Measurements from ENCODE around the gene KAZN. TPM values are rescaled to one million over a fixed set of nuclear protein-coding genes. Genes with fewer than 3 reads are reported as not detected.

The KAZN gene
- total and polyA plus RNA-seq, 2 of the 8 experiments (the other 6 are each of a cell fraction or from before 2014, with no cell fraction given) = 3.7 to 11.8 TPM

DNA sequence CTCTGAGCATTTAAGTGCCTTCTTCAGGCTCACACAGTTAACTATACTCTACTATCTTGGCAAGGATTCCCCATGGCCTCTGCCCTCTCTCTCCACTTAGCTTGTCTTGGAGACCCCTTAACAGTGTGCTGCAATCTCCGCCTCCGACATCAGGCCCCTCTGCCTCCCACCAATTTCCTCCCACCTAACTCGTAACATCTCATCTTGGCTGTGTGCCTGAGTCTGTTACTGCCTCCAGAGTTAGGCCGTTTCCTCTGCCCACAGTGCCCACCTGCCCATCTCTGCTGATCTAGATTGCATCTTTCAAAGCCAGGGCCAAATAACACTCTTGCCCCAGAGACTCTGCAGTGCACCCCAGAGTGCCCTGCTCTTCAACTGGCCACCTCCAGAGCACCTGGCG lies 310.8 kb downstream of the KAZN start:
- H3K9ac ChIP-seq (replicated peaks in 1 of 4; ENCODE audit: extremely low read depth in 1 of 4, low read depth in 3 of 4, low read length in 3 of 4) = no peak overlapping the region
- CTCF ChIA-PET (ENCODE audit: partially characterized antibody) = interaction anchor here (0.9 to 1.7 kb wide), 2 partner anchors 9 to 16 kb away, joined by 3 to 4 read pairs; no protein-coding TSS in a partner anchor
- H3K14ac ChIP-seq (ENCODE audit: insufficient read length) = no peak overlapping the region
- H3K23ac ChIP-seq (ENCODE audit: insufficient read length) = no peak overlapping the region
- no peaks in the 10 kb centered on the region for H3K9me3 ChIP-seq (ENCODE audit: insufficient read depth in 2 of 2, low read depth in 1 of 2, low read length in 1 of 2)
- H4K91ac ChIP-seq (replicated peaks; ENCODE audit: insufficient read length, low read length) = no peak overlapping the region
- H3K4ac ChIP-seq (replicated peaks; ENCODE audit: insufficient read length, low read depth, low read length) = peak overlapping the region; percentile 41
- no peak overlapping the region for H3K27ac ChIP-seq (ENCODE audit: low read depth, low read length)
- no peak overlapping the region for H3K56ac ChIP-seq (replicated peaks; ENCODE audit: insufficient read length, low read depth, low read length)
- no peak for FAIRE-seq
- no peaks in the 10 kb centered on the region for H3K36me3 ChIP-seq (ENCODE audit: control insufficient read depth in 2 of 4, insufficient read depth in 4 of 4, low read length in 3 of 4)
- no peaks in the 10 kb centered on the region for H3K79me2 ChIP-seq (ENCODE audit: control insufficient read depth in 1 of 2, insufficient read depth in 2 of 2, low read length in 2 of 2)
- H3K23me2 ChIP-seq (ENCODE audit: low read depth, low read length) = no peaks in the 10 kb centered on the region
- no peak overlapping the region for H3K4me2 ChIP-seq (ENCODE audit: insufficient read depth in 1 of 2, low read depth in 2 of 2, low read length in 2 of 2)
- no peak for DNase-seq (ENCODE audit: low read depth in 1 of 2, low spot score in 2 of 2)
- peak overlapping the region; percentile 78 for H4K8ac ChIP-seq (ENCODE audit: extremely low read depth, insufficient read depth, low read length)
- H4K5ac ChIP-seq (ENCODE audit: insufficient read length, low read depth, low read length) = no peak overlapping the region
- no peak overlapping the region for H3K18ac ChIP-seq (ENCODE audit: extremely low read depth, low read length)
- H2BK120ac ChIP-seq (replicated peaks; ENCODE audit: low read depth, low read length) = no peak overlapping the region
- H3K4me3 ChIP-seq (ENCODE audit: extremely low read depth in 1 of 4, insufficient read depth in 2 of 4, low read depth in 3 of 4, low read length in 4 of 4) = no peak overlapping the region
- no peaks in the 10 kb centered on the region for H3K79me1 ChIP-seq (ENCODE audit: low read depth, low read length)
- 89% methylated on average over 5 of the region's 5 CpGs; no CpG with 5 or more reads in 1 of the 2 experiments for WGBS, 2 experiments (ENCODE audit: extremely low coverage in 1 of 2, insufficient coverage in 1 of 2, insufficient read length in 1 of 2, insufficient replicate concordance in 2 of 2, low coverage in 1 of 2, low lambda C conversion rate in 2 of 2, missing lambda C conversion rate in 1 of 2)
- H2BK15ac ChIP-seq (ENCODE audit: low read length) = no peak overlapping the region
- H4K20me1 ChIP-seq (replicated peaks in 1 of 2; ENCODE audit: control insufficient read depth in 1 of 2, insufficient read depth in 2 of 2, low read length in 2 of 2) = no peaks in the 10 kb centered on the region
- no peak overlapping the region for H2BK20ac ChIP-seq (ENCODE audit: low read length)
- peak overlapping the region; percentile 35; the same call in 1 of the 2 replicates for H2BK12ac ChIP-seq (ENCODE audit: low read depth, low read length)
- H3K4me1 ChIP-seq (replicated peaks in 1 of 4; ENCODE audit: control insufficient read depth in 3 of 4, insufficient read depth in 4 of 4, low read length in 3 of 4) = peaks cover 2 to 6% (median 4%) of the 10 kb centered on the region in 4 experiments; a peak in 6 of 7 replicates
- POLR2A ChIA-PET (ENCODE audit: partially characterized antibody) = no interaction called here
- H2AK5ac ChIP-seq (ENCODE audit: low read depth, low read length) = no peak overlapping the region
- TF ChIP-seq RXRA (IDR thresholded peaks at IDR 0.05; ENCODE audit: insufficient read depth, low read depth, low read length) = no peak
- no peaks in the 10 kb centered on the region for H3K27me3 ChIP-seq (replicated peaks in 1 of 4; ENCODE audit: control insufficient read depth in 3 of 4, extremely low read depth in 1 of 4, insufficient read depth in 3 of 4, low read length in 3 of 4)
- H2AFZ ChIP-seq (ENCODE audit: low read length) = no peak overlapping the region
- no peak overlapping the region for H2BK5ac ChIP-seq (ENCODE audit: low read depth, low read length)
